Stomach (tissue), 4 donors: ENCODE measurements around the gene NYAP2.

Experiments used
- CTCF ChIP-seq, 7 experiments: fragments of 450-650 bp in 4 of 7; fragments of 200-600 bp in 3 of 7; sonication (generic) in 3 of 7; IDR thresholded peaks; one replicate each; pipeline ENCODE4 v1.5.1; 2016 to 2019; ENCODE audit warnings: antibody characterized with exemption in 7 of 7, control low read depth in 2 of 7, mild to moderate bottlenecking in 1 of 7
- EP300 ChIP-seq: sonication (generic); formaldehyde crosslinking; IDR thresholded peaks from one replicate; pipeline ENCODE4 v1.6.1; 2017; ENCODE audit warnings: antibody characterized with exemption
- POLR2A ChIP-seq, 4 donors: fragments of 450-650 bp; IDR thresholded peaks; one replicate each; pipeline ENCODE4 v1.6.1; 2016; ENCODE audit warnings: antibody characterized with exemption in 4 of 4, control low read depth in 2 of 4, mild to moderate bottlenecking in 1 of 4, moderate library complexity in 1 of 4

- TF ChIP-seq CTCF (IDR thresholded peaks at IDR 0.05) (no peak), POLR2A (IDR thresholded peaks at IDR 0.05) (no peak), EP300 (no peak)
These were observed 103.5 kb downstream of the NYAP2 start for GRCh38 chr2:225502971-225503370.
